SK-N-SH (cell line): ENCODE measurements around the gene NTHL1.

Experiments
- EP300 ChIP-seq, 2 experiments: IDR thresholded peaks; 2 replicates each; pipeline versions ENCODE4 v1.4.0 to v1.6.1; 2012; ENCODE audit warnings: borderline replicate concordance in 1 of 2, low read depth in 1 of 2, low read length in 1 of 2
- FOXM1 ChIP-seq: IDR thresholded peaks from 2 replicates; pipeline ENCODE4 v1.4.0; 2012; ENCODE audit warnings: low read depth, mild to moderate bottlenecking
- MXI1 ChIP-seq: IDR thresholded peaks from 2 replicates; pipeline ENCODE4 v1.6.1; 2012; ENCODE audit warnings: mild to moderate bottlenecking, low read depth, low read length, improper control_type of control experiment
- NRF1 ChIP-seq: IDR thresholded peaks from 2 replicates; pipeline ENCODE4 v1.6.1; 2012; ENCODE audit warnings: low read depth, mild to moderate bottlenecking, low read length
- POLR2AphosphoS5 ChIP-seq: IDR thresholded peaks from 2 replicates; pipeline ENCODE4 v1.6.1; 2012; ENCODE audit warnings: low read depth, low read length
- RAD21 ChIP-seq: IDR thresholded peaks from 2 replicates; pipeline ENCODE4 v1.6.1; 2012; ENCODE audit warnings: mild to moderate bottlenecking, low read length
- SIN3A ChIP-seq: IDR thresholded peaks from 2 replicates; pipeline ENCODE4 v1.6.1; 2012; ENCODE audit warnings: low read depth, mild to moderate bottlenecking, low read length, moderate library complexity, borderline replicate concordance
- TF ChIP-seq, protein P1 (sequence below): fragments of 200-600 bp; sonication (generic); IDR thresholded peaks from 2 replicates; pipeline ENCODE4 v1.6.1; 2017; ENCODE audit warnings: antibody characterized with exemption, mild to moderate bottlenecking, moderate library complexity
- TF ChIP-seq, protein P2 (sequence below): IDR thresholded peaks from 2 replicates; pipeline ENCODE4 v1.6.1; 2012; ENCODE audit warnings: mild to moderate bottlenecking, low read depth, low read length, moderate library complexity
- TF ChIP-seq, protein P3 (sequence below): IDR thresholded peaks from 2 replicates; pipeline ENCODE4; 2012
- TF ChIP-seq, protein P4 (sequence below): fragments of 150-350 bp; IDR thresholded peaks from 2 replicates; pipeline ENCODE4 v1.6.1; 2017; ENCODE audit warnings: antibody characterized with exemption, low read length, low read depth, borderline replicate concordance
- TF ChIP-seq, protein P5 (sequence below): fragments of 150-350 bp; IDR thresholded peaks from 2 replicates; pipeline ENCODE4 v1.6.1; 2016; ENCODE audit warnings: mild to moderate bottlenecking, low read depth, low read length

DNA sequence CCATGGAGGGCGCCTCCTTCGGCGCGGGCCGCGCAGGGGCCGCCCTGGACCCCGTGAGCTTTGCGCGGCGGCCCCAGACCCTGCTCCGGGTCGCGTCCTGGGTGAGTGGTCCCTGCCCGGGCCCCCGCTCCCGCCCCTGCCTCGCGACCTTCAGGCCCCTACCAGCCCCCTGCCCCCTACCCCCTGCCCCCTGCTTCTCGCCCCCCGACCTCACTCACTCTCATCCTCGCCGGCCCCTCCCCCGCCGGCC lies 57.6 kb downstream of the NTHL1 start:
- TF ChIP-seq, protein P1, sequence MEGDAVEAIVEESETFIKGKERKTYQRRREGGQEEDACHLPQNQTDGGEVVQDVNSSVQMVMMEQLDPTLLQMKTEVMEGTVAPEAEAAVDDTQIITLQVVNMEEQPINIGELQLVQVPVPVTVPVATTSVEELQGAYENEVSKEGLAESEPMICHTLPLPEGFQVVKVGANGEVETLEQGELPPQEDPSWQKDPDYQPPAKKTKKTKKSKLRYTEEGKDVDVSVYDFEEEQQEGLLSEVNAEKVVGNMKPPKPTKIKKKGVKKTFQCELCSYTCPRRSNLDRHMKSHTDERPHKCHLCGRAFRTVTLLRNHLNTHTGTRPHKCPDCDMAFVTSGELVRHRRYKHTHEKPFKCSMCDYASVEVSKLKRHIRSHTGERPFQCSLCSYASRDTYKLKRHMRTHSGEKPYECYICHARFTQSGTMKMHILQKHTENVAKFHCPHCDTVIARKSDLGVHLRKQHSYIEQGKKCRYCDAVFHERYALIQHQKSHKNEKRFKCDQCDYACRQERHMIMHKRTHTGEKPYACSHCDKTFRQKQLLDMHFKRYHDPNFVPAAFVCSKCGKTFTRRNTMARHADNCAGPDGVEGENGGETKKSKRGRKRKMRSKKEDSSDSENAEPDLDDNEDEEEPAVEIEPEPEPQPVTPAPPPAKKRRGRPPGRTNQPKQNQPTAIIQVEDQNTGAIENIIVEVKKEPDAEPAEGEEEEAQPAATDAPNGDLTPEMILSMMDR = no peak
- TF ChIP-seq POLR2AphosphoS5 (no peak), RAD21 (no peak), EP300 (IDR thresholded peaks at IDR 0.05; ENCODE audit: borderline replicate concordance in 1 of 2, low read depth in 1 of 2, low read length in 1 of 2) (no peak), FOXM1 (no peak), SIN3A (no peak), NRF1 (no peak), MXI1 (no peak)
- TF ChIP-seq, protein P2, sequence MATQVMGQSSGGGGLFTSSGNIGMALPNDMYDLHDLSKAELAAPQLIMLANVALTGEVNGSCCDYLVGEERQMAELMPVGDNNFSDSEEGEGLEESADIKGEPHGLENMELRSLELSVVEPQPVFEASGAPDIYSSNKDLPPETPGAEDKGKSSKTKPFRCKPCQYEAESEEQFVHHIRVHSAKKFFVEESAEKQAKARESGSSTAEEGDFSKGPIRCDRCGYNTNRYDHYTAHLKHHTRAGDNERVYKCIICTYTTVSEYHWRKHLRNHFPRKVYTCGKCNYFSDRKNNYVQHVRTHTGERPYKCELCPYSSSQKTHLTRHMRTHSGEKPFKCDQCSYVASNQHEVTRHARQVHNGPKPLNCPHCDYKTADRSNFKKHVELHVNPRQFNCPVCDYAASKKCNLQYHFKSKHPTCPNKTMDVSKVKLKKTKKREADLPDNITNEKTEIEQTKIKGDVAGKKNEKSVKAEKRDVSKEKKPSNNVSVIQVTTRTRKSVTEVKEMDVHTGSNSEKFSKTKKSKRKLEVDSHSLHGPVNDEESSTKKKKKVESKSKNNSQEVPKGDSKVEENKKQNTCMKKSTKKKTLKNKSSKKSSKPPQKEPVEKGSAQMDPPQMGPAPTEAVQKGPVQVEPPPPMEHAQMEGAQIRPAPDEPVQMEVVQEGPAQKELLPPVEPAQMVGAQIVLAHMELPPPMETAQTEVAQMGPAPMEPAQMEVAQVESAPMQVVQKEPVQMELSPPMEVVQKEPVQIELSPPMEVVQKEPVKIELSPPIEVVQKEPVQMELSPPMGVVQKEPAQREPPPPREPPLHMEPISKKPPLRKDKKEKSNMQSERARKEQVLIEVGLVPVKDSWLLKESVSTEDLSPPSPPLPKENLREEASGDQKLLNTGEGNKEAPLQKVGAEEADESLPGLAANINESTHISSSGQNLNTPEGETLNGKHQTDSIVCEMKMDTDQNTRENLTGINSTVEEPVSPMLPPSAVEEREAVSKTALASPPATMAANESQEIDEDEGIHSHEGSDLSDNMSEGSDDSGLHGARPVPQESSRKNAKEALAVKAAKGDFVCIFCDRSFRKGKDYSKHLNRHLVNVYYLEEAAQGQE = no peak
- TF ChIP-seq, protein P3, sequence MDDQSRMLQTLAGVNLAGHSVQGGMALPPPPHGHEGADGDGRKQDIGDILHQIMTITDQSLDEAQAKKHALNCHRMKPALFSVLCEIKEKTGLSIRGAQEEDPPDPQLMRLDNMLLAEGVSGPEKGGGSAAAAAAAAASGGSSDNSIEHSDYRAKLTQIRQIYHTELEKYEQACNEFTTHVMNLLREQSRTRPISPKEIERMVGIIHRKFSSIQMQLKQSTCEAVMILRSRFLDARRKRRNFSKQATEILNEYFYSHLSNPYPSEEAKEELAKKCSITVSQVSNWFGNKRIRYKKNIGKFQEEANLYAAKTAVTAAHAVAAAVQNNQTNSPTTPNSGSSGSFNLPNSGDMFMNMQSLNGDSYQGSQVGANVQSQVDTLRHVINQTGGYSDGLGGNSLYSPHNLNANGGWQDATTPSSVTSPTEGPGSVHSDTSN = no peak
- TF ChIP-seq, protein P4, sequence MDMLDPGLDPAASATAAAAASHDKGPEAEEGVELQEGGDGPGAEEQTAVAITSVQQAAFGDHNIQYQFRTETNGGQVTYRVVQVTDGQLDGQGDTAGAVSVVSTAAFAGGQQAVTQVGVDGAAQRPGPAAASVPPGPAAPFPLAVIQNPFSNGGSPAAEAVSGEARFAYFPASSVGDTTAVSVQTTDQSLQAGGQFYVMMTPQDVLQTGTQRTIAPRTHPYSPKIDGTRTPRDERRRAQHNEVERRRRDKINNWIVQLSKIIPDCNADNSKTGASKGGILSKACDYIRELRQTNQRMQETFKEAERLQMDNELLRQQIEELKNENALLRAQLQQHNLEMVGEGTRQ = no peak
- TF ChIP-seq, protein P5, sequence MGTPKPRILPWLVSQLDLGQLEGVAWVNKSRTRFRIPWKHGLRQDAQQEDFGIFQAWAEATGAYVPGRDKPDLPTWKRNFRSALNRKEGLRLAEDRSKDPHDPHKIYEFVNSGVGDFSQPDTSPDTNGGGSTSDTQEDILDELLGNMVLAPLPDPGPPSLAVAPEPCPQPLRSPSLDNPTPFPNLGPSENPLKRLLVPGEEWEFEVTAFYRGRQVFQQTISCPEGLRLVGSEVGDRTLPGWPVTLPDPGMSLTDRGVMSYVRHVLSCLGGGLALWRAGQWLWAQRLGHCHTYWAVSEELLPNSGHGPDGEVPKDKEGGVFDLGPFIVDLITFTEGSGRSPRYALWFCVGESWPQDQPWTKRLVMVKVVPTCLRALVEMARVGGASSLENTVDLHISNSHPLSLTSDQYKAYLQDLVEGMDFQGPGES = no peak
